ENCODE measurements around the gene CKB.

CKB gene

DNA sequence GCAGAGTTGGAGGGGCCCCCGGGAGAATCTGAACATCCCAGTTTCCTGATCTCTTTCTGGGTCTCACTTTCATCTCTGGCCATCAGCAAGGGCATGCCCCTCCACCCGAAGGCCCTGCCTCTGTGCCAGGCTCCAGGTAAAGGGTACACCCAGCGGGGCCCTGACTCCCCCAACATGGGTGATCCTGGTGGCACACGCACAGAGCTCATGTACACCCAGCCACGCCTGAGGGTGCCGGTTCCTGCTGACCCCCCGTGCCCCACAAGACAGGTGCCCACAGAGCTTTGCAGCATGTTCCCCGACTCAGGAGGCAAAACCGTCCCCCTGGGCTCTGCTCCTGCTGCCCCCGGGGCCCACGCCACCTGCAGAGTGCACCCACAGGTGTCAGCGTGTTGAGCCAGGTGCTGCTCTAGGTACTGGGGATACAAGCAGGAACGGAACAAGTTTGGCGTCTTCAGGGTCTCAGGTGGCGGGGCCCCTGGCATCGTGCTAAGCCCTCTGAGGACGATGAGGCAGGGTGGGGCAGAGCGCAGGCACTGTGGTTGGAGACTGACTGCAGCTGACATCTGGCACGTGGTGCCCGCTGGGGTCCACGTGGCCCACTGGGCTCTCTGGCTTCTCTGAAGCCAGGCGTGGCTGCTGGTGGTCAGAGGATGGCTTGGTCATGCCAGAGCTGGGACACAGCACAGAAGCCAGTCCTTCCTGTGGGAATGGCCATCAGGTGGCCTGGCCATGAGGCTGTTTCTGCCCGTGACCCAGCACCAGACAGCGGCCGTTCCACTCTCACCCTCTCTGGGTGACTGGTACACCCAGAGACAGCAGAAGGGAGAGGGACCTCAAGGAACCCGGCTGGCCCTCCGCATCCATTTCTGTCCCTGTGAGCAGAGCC is 26.1 kb upstream of the CKB start:
- no peaks in the 10 kb centered on the region for H3K9me3 ChIP-seq (ENCODE audit: control extremely low read depth in 1 of 5, control insufficient read depth in 4 of 5, insufficient read depth in 2 of 5, low read depth in 1 of 5, low read length in 4 of 5)
- no peak for DNase-seq
- WGBS (ENCODE audit: insufficient coverage), result 98% methylated on average over 27 of the region's 27 CpGs
- no peak overlapping the region for H3K27ac ChIP-seq (ENCODE audit: insufficient read depth in 1 of 2, low read depth in 1 of 2, low read length in 2 of 2, poor library complexity in 1 of 2, severe bottlenecking in 2 of 2)
- H3K27me3 ChIP-seq (replicated peaks in 2 of 5; ENCODE audit: control insufficient read depth in 4 of 5, insufficient read depth in 5 of 5, low read length in 4 of 5), result no peaks in the 10 kb centered on the region
- CTCF ChIA-PET, result interaction anchor here (1.3 to 15.7 kb wide), 5 partner anchors 9 to 49 kb away, joined by 4 to 147 read pairs (median 6); partner anchors contain the start of gene CKB
- H3K4me1 ChIP-seq (ENCODE audit: control extremely low read depth in 1 of 4, control insufficient read depth in 4 of 4, insufficient read depth in 4 of 4, low read length in 3 of 4), result peaks cover 0 to 3% (median 0%) of the 10 kb centered on the region in 4 experiments
- POLR2A ChIA-PET, result no interaction called here
- H3K4me3 ChIP-seq (ENCODE audit: control insufficient read depth in 1 of 7, extremely low read depth in 1 of 7, insufficient read depth in 4 of 7, low read depth in 2 of 7, low read length in 6 of 7), result no peak overlapping the region
- peaks cover 0 to 3% (median 0%) of the 10 kb centered on the region in 4 experiments for H3K36me3 ChIP-seq (ENCODE audit: control insufficient read depth in 4 of 4, insufficient read depth in 4 of 4, low read length in 3 of 4)

DNA sequence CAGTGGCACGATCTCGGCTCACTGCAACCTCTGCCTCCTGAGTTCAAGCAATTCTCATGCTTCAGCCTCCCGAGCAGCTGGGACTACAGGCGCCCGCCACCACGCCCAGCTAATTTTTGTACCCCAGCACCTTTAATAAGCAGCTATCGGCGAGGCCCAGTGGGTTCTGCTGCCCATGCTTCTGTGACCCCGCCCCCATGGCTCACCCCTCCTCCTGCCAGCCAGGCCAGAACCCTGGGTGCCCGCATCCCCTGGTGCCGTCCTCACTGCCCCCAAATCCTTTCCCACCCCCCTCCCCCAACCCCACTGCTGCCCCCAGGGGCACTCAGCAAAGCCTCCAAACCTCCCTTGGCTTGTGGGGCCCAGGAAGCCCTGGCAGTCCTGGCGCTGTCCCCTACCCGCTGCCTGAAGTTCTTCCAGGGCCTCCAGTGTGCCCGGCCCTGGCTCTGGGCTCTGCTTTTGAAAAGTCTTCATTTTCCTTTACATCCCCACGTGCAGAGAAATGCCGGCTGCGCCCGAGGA is 25.4 kb upstream of the CKB start:
- Histone ChIP-seq H3K36me3 (ENCODE audit: control insufficient read depth in 4 of 4, insufficient read depth in 4 of 4, low read length in 3 of 4) (no peaks in the 10 kb centered on the region), H3K9me3 (ENCODE audit: control extremely low read depth in 1 of 5, control insufficient read depth in 4 of 5, insufficient read depth in 2 of 5, low read depth in 1 of 5, low read length in 4 of 5) (no peaks in the 10 kb centered on the region), H3K4me1 (ENCODE audit: control extremely low read depth in 1 of 4, control insufficient read depth in 4 of 4, insufficient read depth in 4 of 4, low read length in 3 of 4) (peaks cover 0 to 3% (median 0%) of the 10 kb centered on the region in 4 experiments), H3K27ac (ENCODE audit: insufficient read depth in 1 of 2, low read depth in 1 of 2, low read length in 2 of 2, poor library complexity in 1 of 2, severe bottlenecking in 2 of 2) (no peak overlapping the region), H3K27me3 (replicated peaks in 2 of 5; ENCODE audit: control insufficient read depth in 4 of 5, insufficient read depth in 5 of 5, low read length in 4 of 5) (no peaks in the 10 kb centered on the region), H3K4me3 (ENCODE audit: control insufficient read depth in 1 of 7, extremely low read depth in 1 of 7, insufficient read depth in 4 of 7, low read depth in 2 of 7, low read length in 6 of 7) (no peak overlapping the region)
- ChIA-PET CTCF (interaction anchor here (1.0 to 15.7 kb wide), 7 partner anchors 10 to 48 kb away, joined by 3 to 147 read pairs (median 6); partner anchors contain the start of gene CKB), POLR2A (no interaction called here)
- WGBS (ENCODE audit: insufficient coverage), result 94% methylated on average over 12 of the region's 18 CpGs
- no peak for DNase-seq

DNA sequence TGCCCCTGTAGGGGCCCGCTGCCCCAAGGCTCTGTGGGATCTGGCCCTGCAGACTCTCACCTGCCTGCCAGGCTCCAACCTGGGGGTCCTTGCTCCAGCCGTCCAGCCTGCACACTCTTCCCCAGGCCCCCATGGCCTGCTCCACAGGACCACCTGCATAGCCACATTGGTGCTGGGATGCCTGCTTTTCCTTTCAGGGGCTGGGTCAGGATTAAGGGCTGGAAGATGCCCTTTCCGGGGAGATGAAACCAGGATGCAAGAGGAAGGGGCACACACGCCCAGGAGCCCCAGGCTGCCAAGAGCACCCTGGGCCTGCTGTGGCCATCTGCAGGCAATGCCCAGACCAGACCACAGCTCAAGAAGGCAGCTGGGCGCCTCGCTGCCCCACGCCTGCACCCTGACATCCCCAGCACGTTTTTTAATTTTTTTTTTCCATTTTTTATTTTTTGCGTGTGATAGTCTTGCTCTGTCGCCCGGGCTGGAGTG is 24.9 kb upstream of the CKB start:
- Histone ChIP-seq H3K4me3 (ENCODE audit: control insufficient read depth in 1 of 7, extremely low read depth in 1 of 7, insufficient read depth in 4 of 7, low read depth in 2 of 7, low read length in 6 of 7) (no peak overlapping the region), H3K36me3 (ENCODE audit: control insufficient read depth in 4 of 4, insufficient read depth in 4 of 4, low read length in 3 of 4) (no peaks in the 10 kb centered on the region), H3K9me3 (ENCODE audit: control extremely low read depth in 1 of 5, control insufficient read depth in 4 of 5, insufficient read depth in 2 of 5, low read depth in 1 of 5, low read length in 4 of 5) (no peaks in the 10 kb centered on the region), H3K4me1 (ENCODE audit: control extremely low read depth in 1 of 4, control insufficient read depth in 4 of 4, insufficient read depth in 4 of 4, low read length in 3 of 4) (peaks cover 0 to 3% (median 0%) of the 10 kb centered on the region in 4 experiments), H3K27me3 (replicated peaks in 2 of 5; ENCODE audit: control insufficient read depth in 4 of 5, insufficient read depth in 5 of 5, low read length in 4 of 5) (peaks cover 0 to 4% (median 0%) of the 10 kb centered on the region in 5 experiments), H3K27ac (ENCODE audit: insufficient read depth in 1 of 2, low read depth in 1 of 2, low read length in 2 of 2, poor library complexity in 1 of 2, severe bottlenecking in 2 of 2) (no peak overlapping the region)
- POLR2A ChIA-PET, result no interaction called here
- CTCF ChIA-PET, result interaction anchor here (0.7 to 15.7 kb wide), 10 partner anchors 11 to 57 kb away, joined by 3 to 147 read pairs (median 4); partner anchors contain the start of gene CKB
- DNase-seq, result no peak
- over 99% methylated on average over 11 of the region's 11 CpGs for WGBS (ENCODE audit: insufficient coverage)

DNA sequence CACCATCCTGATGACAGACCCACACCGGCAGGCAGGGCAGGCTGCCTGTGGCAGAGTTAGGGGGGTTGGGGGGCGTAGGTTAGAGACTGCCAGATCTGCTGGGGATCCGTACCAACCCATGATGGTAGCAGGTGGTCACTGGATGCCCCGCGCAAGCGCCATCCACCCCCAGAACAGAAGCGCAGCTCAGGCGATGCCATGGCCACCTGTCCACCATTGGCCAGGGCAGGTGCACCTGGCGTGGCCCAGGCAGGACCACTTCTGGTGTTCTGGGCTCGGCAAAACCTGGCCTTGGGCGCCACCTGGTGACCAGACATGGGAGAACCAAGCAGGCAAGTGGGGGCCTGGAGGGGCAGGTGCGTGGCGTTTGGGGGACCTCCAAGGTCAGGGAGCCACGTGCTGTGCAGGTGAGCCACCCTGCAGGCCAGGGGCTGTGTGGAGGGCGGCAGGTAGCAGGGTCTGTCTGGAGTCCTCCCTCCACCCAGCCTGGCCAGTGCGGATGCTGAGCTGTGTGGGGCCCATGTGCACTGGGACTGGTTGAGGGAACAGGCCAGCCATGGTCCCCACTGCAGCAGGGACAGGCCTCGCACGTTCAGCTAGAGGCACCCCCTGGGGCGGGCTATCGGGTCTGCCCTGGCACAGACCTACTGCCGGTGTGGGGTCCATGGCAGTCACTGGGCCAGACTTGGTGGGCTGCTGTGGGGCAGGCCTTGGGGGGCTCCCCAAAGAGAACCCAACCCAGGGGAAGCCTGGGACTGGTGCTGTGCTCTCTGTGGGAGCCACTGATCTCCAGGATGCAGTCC is 24.2 kb upstream of the CKB start:
- Histone ChIP-seq H3K36me3 (ENCODE audit: control insufficient read depth in 4 of 4, insufficient read depth in 4 of 4, low read length in 3 of 4) (no peaks in the 10 kb centered on the region), H3K27me3 (replicated peaks in 2 of 5; ENCODE audit: control insufficient read depth in 4 of 5, insufficient read depth in 5 of 5, low read length in 4 of 5) (peaks cover 0 to 6% (median 0%) of the 10 kb centered on the region in 5 experiments), H3K4me3 (ENCODE audit: control insufficient read depth in 1 of 7, extremely low read depth in 1 of 7, insufficient read depth in 4 of 7, low read depth in 2 of 7, low read length in 6 of 7) (no peak overlapping the region), H3K27ac (ENCODE audit: insufficient read depth in 1 of 2, low read depth in 1 of 2, low read length in 2 of 2, poor library complexity in 1 of 2, severe bottlenecking in 2 of 2) (no peak overlapping the region), H3K9me3 (ENCODE audit: control extremely low read depth in 1 of 5, control insufficient read depth in 4 of 5, insufficient read depth in 2 of 5, low read depth in 1 of 5, low read length in 4 of 5) (no peaks in the 10 kb centered on the region), H3K4me1 (ENCODE audit: control extremely low read depth in 1 of 4, control insufficient read depth in 4 of 4, insufficient read depth in 4 of 4, low read length in 3 of 4) (peaks cover 0 to 5% (median 0%) of the 10 kb centered on the region in 4 experiments)
- POLR2A ChIA-PET, result no interaction called here
- peak; percentile 57 to 72 (median 68) for DNase-seq
- WGBS (ENCODE audit: insufficient coverage), result 28% methylated on average over 15 of the region's 21 CpGs
- CTCF ChIA-PET, result interaction anchor here (0.6 to 15.7 kb wide), 14 partner anchors 11 to 66 kb away, joined by 3 to 147 read pairs (median 3); partner anchors contain the start of gene CKB

DNA sequence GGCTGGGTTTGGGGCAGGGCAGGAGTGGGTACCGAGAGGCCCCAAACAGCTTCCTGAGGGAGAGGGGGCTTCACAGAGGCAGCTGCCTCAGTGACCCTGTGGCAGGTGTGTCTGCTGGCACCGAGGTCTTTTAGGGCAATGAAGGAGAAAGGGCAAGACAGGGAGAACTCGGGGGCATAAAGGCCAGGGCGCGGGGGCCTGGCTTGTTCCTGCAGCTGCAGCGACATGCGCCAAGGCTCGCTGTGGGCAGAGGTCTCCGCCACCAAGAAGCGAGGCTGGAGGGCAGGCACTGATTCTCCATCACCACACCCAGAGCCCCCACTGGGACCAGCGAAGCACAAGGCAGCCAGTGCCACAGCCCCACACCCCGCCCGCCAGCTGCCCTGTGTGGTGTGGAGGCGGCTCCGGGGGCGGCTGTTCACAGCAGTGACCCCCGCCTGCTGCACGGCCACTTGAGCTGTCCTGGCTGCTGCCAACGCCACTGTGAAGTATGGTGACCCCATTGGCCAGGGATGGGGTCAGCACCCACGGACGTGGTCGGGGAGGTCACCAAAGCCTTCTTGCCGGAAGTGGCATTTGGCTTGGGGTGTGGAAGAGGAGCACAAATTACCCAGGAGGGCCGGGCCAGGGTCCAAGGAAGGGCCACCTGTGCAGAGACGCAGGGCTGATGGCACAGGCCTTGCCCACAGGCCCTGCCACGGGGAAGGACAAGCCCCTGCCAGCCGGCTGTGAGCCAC is 23.5 kb upstream of the CKB start:
- Histone ChIP-seq H3K9me3 (ENCODE audit: control extremely low read depth in 1 of 5, control insufficient read depth in 4 of 5, insufficient read depth in 2 of 5, low read depth in 1 of 5, low read length in 4 of 5) (no peaks in the 10 kb centered on the region), H3K27ac (ENCODE audit: insufficient read depth in 1 of 2, low read depth in 1 of 2, low read length in 2 of 2, poor library complexity in 1 of 2, severe bottlenecking in 2 of 2) (no peak overlapping the region), H3K27me3 (replicated peaks in 2 of 5; ENCODE audit: control insufficient read depth in 4 of 5, insufficient read depth in 5 of 5, low read length in 4 of 5) (peaks cover 0 to 11% (median 0%) of the 10 kb centered on the region in 5 experiments), H3K36me3 (ENCODE audit: control insufficient read depth in 4 of 4, insufficient read depth in 4 of 4, low read length in 3 of 4) (no peaks in the 10 kb centered on the region), H3K4me1 (ENCODE audit: control extremely low read depth in 1 of 4, control insufficient read depth in 4 of 4, insufficient read depth in 4 of 4, low read length in 3 of 4) (peaks cover 0 to 6% (median 2%) of the 10 kb centered on the region in 4 experiments), H3K4me3 (ENCODE audit: control insufficient read depth in 1 of 7, extremely low read depth in 1 of 7, insufficient read depth in 4 of 7, low read depth in 2 of 7, low read length in 6 of 7) (no peak overlapping the region)
- 94% methylated on average over 23 of the region's 27 CpGs for WGBS (ENCODE audit: insufficient coverage)
- DNase-seq, result no peak
- POLR2A ChIA-PET, result no interaction called here
- CTCF ChIA-PET, result interaction anchor here (0.6 to 15.7 kb wide), 11 partner anchors 8 to 65 kb away, joined by 3 to 147 read pairs (median 3); partner anchors contain the start of gene CKB

DNA sequence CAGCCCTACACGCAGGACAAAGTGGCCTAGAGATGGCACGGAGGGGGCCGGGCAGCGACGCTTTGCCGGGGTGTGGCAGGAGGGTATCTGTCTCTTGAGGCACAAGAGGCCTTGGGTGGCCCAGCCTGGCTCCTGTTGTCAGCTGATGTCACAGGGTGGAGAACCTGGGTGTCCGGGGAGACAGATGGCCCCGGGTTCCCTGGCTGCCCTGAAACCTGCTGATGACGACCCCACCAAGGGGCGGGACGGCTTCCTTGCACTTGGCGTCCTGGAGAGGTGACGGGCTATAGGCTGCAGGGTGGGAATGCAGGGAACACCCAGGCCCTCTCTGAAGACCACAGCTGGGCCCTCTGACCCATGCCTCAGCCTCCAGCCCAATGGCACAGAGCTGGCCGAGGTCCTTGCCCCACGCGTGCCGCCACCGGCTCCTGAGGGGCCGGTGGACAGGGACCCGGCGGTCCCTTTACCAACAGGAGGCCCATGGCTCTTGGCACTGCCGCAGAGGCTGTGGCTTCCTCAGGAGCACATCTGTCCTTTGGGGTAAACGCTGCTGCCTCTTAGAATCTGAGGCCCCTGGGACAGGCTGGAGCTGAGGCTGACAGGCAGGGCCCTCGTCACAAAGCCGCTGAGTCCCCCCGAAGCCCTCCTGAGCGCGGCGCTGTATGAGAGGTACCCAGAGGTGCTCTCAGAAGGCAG is 22.7 kb upstream of the CKB start:
- CTCF ChIA-PET, result interaction anchor here (0.8 to 15.7 kb wide), 11 partner anchors 9 to 65 kb away, joined by 3 to 147 read pairs (median 4); partner anchors contain the start of gene CKB
- WGBS (ENCODE audit: insufficient coverage), result 96% methylated on average over 24 of the region's 29 CpGs

More for the DNA sequence above, 22.7 kb upstream of the CKB start:
- H3K27ac ChIP-seq (ENCODE audit: insufficient read depth in 1 of 2, low read depth in 1 of 2, low read length in 2 of 2, poor library complexity in 1 of 2, severe bottlenecking in 2 of 2), result no peak overlapping the region
- H3K27me3 ChIP-seq (replicated peaks in 2 of 5; ENCODE audit: control insufficient read depth in 4 of 5, insufficient read depth in 5 of 5, low read length in 4 of 5), result peaks cover 0 to 13% (median 1%) of the 10 kb centered on the region in 5 experiments
- no peak for DNase-seq
- H3K36me3 ChIP-seq (ENCODE audit: control insufficient read depth in 4 of 4, insufficient read depth in 4 of 4, low read length in 3 of 4), result no peaks in the 10 kb centered on the region
- H3K9me3 ChIP-seq (ENCODE audit: control extremely low read depth in 1 of 5, control insufficient read depth in 4 of 5, insufficient read depth in 2 of 5, low read depth in 1 of 5, low read length in 4 of 5), result no peaks in the 10 kb centered on the region
- H3K4me3 ChIP-seq (ENCODE audit: control insufficient read depth in 1 of 7, extremely low read depth in 1 of 7, insufficient read depth in 4 of 7, low read depth in 2 of 7, low read length in 6 of 7), result no peak overlapping the region
- peaks cover 0 to 8% (median 4%) of the 10 kb centered on the region in 4 experiments for H3K4me1 ChIP-seq (ENCODE audit: control extremely low read depth in 1 of 4, control insufficient read depth in 4 of 4, insufficient read depth in 4 of 4, low read length in 3 of 4)
- POLR2A ChIA-PET, result interaction anchor here (0.5 kb wide), 1 partner anchor 122 kb away, joined by 3 read pairs; no protein-coding TSS in a partner anchor
